Lung (tissue), 12 donors: Measurements from ENCODE around the gene MROH2B. TPM values are rescaled to one million over a fixed set of nuclear protein-coding genes. Genes with fewer than 3 reads are reported as not detected.
"Not testable (repeated sequence)": the region's sequence is repeated elsewhere in the genome, so short reads cannot be mapped to it uniquely, and the experiment has no call there.

Experiments
- ATAC-seq: fragments of 200-7000 bp; cut with Tn5 transposase; one replicate; pipeline ENCODE4 v1.9.1; 2020; ENCODE audit warnings: moderate number of reproducible peaks; ENCODE audit not compliant: insufficient read depth, low FRiP score
- DNase-seq, 3 donors: peaks; one replicate each; pipeline ENCODE4 v3.0.0-alpha.2; 2013 to 2017
- H3K27ac ChIP-seq, 2 donors: one replicate each; pipeline ENCODE4 v1.5.1; 2013; ENCODE audit warnings: mild to moderate bottlenecking in 2 of 2, moderate library complexity in 2 of 2, control low read depth in 1 of 2, inconsistent platforms in 1 of 2, low read depth in 1 of 2, low read length in 1 of 2
- H3K27me3 ChIP-seq, 3 donors: one replicate each; pipeline ENCODE4 v1.5.1; 2013; ENCODE audit warnings: low read length in 2 of 3; ENCODE audit not compliant: control insufficient read depth in 3 of 3, insufficient read depth in 3 of 3
- H3K36me3 ChIP-seq, 4 donors: one replicate each; pipeline ENCODE4 v1.5.1; 2013; ENCODE audit warnings: low read length in 4 of 4, mild to moderate bottlenecking in 1 of 4, moderate library complexity in 1 of 4; ENCODE audit not compliant: control insufficient read depth in 4 of 4, insufficient read depth in 4 of 4
- H3K4me1 ChIP-seq, 5 donors: one replicate each; pipeline ENCODE4 v1.5.1; 2013; ENCODE audit warnings: low read length in 5 of 5, mild to moderate bottlenecking in 2 of 5, moderate library complexity in 1 of 5; ENCODE audit not compliant: control insufficient read depth in 5 of 5, insufficient read depth in 5 of 5
- H3K4me3 ChIP-seq: one replicate; pipeline ENCODE4 v1.5.1; 2013; ENCODE audit warnings: mild to moderate bottlenecking, control low read depth, moderate library complexity
- H3K9ac ChIP-seq, 2 donors: one replicate each; pipeline ENCODE4 v1.5.1; 2013; ENCODE audit warnings: low read length in 2 of 2, control low read depth in 1 of 2; ENCODE audit not compliant: insufficient read depth in 1 of 2
- H3K9me3 ChIP-seq, 4 donors: one replicate each; pipeline ENCODE4 v1.5.1; 2013; ENCODE audit warnings: low read length in 3 of 4, mild to moderate bottlenecking in 1 of 4, moderate library complexity in 1 of 4; ENCODE audit not compliant: control insufficient read depth in 4 of 4, insufficient read depth in 3 of 4
- CTCF ChIP-seq: IDR thresholded peaks from 2 replicates; pipeline ENCODE4 v1.5.1; 2012; ENCODE audit warnings: mild to moderate bottlenecking; ENCODE audit errors: control extremely low read depth, extremely low read depth
- WGBS, 2 donors: extraction: QIAGEN DNeasy Blood & Tissue Kit; methylation state at CpG; one replicate each; pipeline ENCODE4 v1.1.7; 2013; 5-methylcytosine and 5-hydroxymethylcytosine counted together
- polyA plus RNA-seq, 2 donors: library from polyadenylated mRNA; stranded (reverse); fragments of 200-250 nt; gene quantifications; one replicate each; pipeline ENCODE4 v1.2.1, GENCODE V29; 2013
- total RNA-seq, 2 donors: library from RNA; depleted of rRNA in 1 of 2; stranded (reverse); fragments of >200 nt in 1 of 2; gene quantifications; one replicate each; pipeline ENCODE4 v1.2.1, GENCODE V29; 2014 to 2021
- donor health status: control.
- donor health status: control.
- donor health status: Bipolar disorder and iron deficiency.
- donor health status: healthy.
- donor health status: DM: yes; HTN: yes; CAD: no.

The MROH2B gene
- total and polyA plus RNA-seq, 4 donors: not detected

DNA sequence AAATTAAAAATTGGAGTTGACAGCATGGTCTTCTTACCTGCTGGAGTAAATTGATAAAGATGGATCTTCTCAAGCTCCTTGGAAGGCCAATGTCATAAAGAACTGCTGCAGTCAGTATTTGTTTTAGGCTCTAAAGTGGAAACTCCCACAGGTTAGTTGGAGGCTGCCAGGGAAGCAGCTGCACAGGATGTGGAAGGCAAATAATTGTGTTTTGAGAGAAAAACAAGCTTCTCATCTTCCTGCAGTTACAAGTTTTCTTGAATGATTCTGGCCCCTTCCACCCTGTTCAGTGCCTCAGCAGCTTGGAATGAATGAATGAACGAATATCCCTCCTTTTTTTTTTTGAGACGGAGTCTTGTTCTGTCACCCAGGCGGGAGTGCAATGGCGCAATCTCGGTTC lies 13.9 kb downstream of the MROH2B start:
- Histone ChIP-seq H3K4me1 (no peaks in the 10 kb centered on the region), H3K9me3 (peaks cover 0 to 2% (median 0%) of the 10 kb centered on the region in 4 donors), H3K36me3 (no peaks in the 10 kb centered on the region), H3K27ac (no peak overlapping the region), H3K27me3 (no peaks in the 10 kb centered on the region), H3K9ac (no peak overlapping the region), H3K4me3 (no peak overlapping the region)
- DNase-seq: peak in 1 of 3 donors; percentile 3
- no peak for TF ChIP-seq CTCF
- 88 to 90% methylated on average over 4 to 5 of the region's 5 CpGs for WGBS, 2 donors
- ATAC-seq: no peak

GRCh38 chr5:41048986-41049385 lies 22.2 kb downstream of the MROH2B start:
- no peaks in the 10 kb centered on the region for H3K9me3 ChIP-seq
- WGBS, 2 donors: 21 to 32% methylated on average over 2 of the region's 2 CpGs
- H3K9ac ChIP-seq: no peak overlapping the region
- H3K36me3 ChIP-seq: no peaks in the 10 kb centered on the region
- no peak overlapping the region for H3K27ac ChIP-seq
- TF ChIP-seq CTCF: no peak
- no peaks in the 10 kb centered on the region for H3K4me1 ChIP-seq
- DNase-seq: no peak
- no peak for ATAC-seq
- H3K4me3 ChIP-seq: no peak overlapping the region
- no peaks in the 10 kb centered on the region for H3K27me3 ChIP-seq

- Histone ChIP-seq H3K4me1 (no peaks in the 10 kb centered on the region), H3K36me3 (no peaks in the 10 kb centered on the region), H3K27ac (no peak overlapping the region), H3K27me3 (no peaks in the 10 kb centered on the region), H3K4me3 (no peak overlapping the region), H3K9ac (no peak overlapping the region), H3K9me3 (no peaks in the 10 kb centered on the region)
- no peak for TF ChIP-seq CTCF
- no peak for ATAC-seq
- DNase-seq: no peak
- WGBS, 2 donors: 58 to 75% methylated on average over 1 of the region's 1 CpG
Measured at GRCh38 chr5:41043109-41043747, 27.9 kb downstream of the MROH2B start.

DNA sequence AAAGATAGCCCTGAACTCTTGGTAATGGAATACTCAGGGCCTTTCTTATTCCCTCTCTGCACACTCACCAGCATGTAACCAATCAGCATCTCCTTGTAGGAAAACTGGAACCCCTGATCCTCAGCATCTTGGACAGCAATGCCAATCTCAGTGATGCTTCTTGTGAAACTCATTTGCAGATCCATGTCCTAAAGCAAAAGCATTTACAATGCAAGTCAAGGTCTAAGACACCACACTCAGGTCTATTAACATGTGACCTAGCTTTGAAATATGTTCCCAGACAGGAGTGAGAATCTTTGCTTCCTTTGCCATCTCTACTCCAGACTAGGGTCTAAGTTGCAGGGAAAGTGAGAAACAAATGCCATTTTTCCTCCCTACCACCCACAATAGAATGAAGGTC lies 38.2 kb downstream of the MROH2B start:
- H3K36me3 ChIP-seq: no peaks in the 10 kb centered on the region
- H3K4me3 ChIP-seq: no peak overlapping the region
- H3K4me1 ChIP-seq: no peaks in the 10 kb centered on the region
- no peak overlapping the region for H3K9ac ChIP-seq
- no peak for ATAC-seq
- DNase-seq: no peak
- H3K27me3 ChIP-seq: no peaks in the 10 kb centered on the region
- no peaks in the 10 kb centered on the region for H3K9me3 ChIP-seq
- H3K27ac ChIP-seq: no peak overlapping the region
- TF ChIP-seq CTCF: no peak

DNA sequence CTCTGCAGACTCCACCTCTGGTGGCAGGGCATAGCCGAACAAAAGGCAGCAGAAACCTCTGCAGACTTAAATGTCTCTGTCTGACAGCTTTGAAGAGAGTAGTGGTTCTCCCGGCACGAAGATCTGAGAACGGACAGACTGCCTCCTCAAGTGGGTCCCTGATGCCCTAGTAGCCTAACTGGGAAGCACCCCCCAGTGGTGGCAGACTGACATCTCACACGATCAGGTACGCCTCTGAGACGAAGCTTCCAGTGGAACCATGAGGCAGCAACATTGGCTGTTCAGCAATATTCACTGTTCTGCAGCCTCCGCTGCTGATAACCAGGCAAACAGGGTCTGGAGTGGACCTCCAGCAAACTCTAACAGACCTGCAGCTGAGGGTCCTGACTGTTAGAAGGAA lies 48.5 kb downstream of the MROH2B start:
- not testable (repeated sequence) for H3K4me1 ChIP-seq, ATAC-seq, H3K27ac ChIP-seq, H3K9ac ChIP-seq, DNase-seq, H3K4me3 ChIP-seq, H3K9me3 ChIP-seq, H3K27me3 ChIP-seq, H3K36me3 ChIP-seq
- 97 to 98% methylated on average over 8 of the region's 8 CpGs for WGBS, 2 donors
